H9 (cell line): ENCODE results near the gene ATP8A2. TPM values are rescaled to one million over a fixed set of nuclear protein-coding genes. Genes with fewer than 3 reads are reported as not detected.

Experiments
- DNase-seq: peaks from one replicate; pipeline ENCODE4 v3.0.0-alpha.2; 2017
- H2AFZ ChIP-seq: one replicate; pipeline ENCODE4 v1.6.1; 2013; ENCODE audit warnings: mild to moderate bottlenecking, low read length, control low read depth, moderate library complexity
- H2AK5ac ChIP-seq: 2 replicates; pipeline ENCODE4 v1.6.1; 2013; ENCODE audit warnings: low read length, control low read depth, mixed read lengths; ENCODE audit not compliant: insufficient read length
- H2BK120ac ChIP-seq: one replicate; pipeline ENCODE4 v1.6.1; 2013; ENCODE audit warnings: low read depth, mild to moderate bottlenecking, low read length, control low read depth, inconsistent platforms; ENCODE audit not compliant: poor library complexity, severe bottlenecking
- H2BK12ac ChIP-seq: 2 replicates; pipeline ENCODE4 v1.6.1; 2013; ENCODE audit warnings: low read length, control low read depth, mixed read lengths, low read depth; ENCODE audit not compliant: insufficient read length
- H2BK15ac ChIP-seq: 2 replicates; pipeline ENCODE4 v1.6.1; 2013; ENCODE audit warnings: low read depth, low read length, control low read depth
- H2BK20ac ChIP-seq: one replicate; pipeline ENCODE4 v1.6.1; 2013; ENCODE audit warnings: low read depth, mild to moderate bottlenecking, low read length, control low read depth, inconsistent platforms; ENCODE audit not compliant: poor library complexity, severe bottlenecking
- H2BK5ac ChIP-seq: 2 replicates; pipeline ENCODE4 v1.6.1; 2013; ENCODE audit warnings: low read length, control low read depth, mixed read lengths; ENCODE audit not compliant: insufficient read length
- H3K14ac ChIP-seq: 2 replicates; pipeline ENCODE4 v1.6.1; 2013; ENCODE audit warnings: low read length, control low read depth; ENCODE audit not compliant: insufficient read depth
- H3K18ac ChIP-seq: 2 replicates; pipeline ENCODE4 v1.6.1; 2013; ENCODE audit warnings: low read depth, mild to moderate bottlenecking, mixed read lengths, low read length, control low read depth; ENCODE audit not compliant: insufficient read length
- H3K23ac ChIP-seq: 2 replicates; pipeline ENCODE4 v1.6.1; 2013; ENCODE audit warnings: low read length, control low read depth, mixed read lengths, low read depth; ENCODE audit not compliant: insufficient read length
- H3K23me2 ChIP-seq: 2 replicates; pipeline ENCODE4 v1.6.1; 2013; ENCODE audit warnings: low read depth, mild to moderate bottlenecking, mixed read lengths, low read length, control low read depth; ENCODE audit not compliant: insufficient read length, poor library complexity, severe bottlenecking
- H3K27ac ChIP-seq: 2 replicates; pipeline ENCODE4 v1.5.1; 2013; ENCODE audit warnings: low read length, control low read depth, mixed read lengths, low read depth; ENCODE audit not compliant: insufficient read length
- H3K27me3 ChIP-seq: 2 replicates; pipeline ENCODE4 v1.6.1; 2013; ENCODE audit warnings: low read length, control low read depth, inconsistent platforms; ENCODE audit not compliant: insufficient read depth
- H3K4ac ChIP-seq: 2 replicates; pipeline ENCODE4 v1.6.1; 2013; ENCODE audit warnings: low read depth, mild to moderate bottlenecking, control low read depth, inconsistent platforms, low read length, moderate library complexity
- H3K4me1 ChIP-seq: 2 replicates; pipeline ENCODE4 v1.6.1; 2013; ENCODE audit warnings: low read length, control low read depth, inconsistent platforms; ENCODE audit not compliant: insufficient read depth
- H3K4me2 ChIP-seq: 2 replicates; pipeline ENCODE4 v1.6.1; 2013; ENCODE audit warnings: low read length, control low read depth, mixed read lengths; ENCODE audit not compliant: insufficient read length, insufficient read depth
- H3K56ac ChIP-seq: 2 replicates; pipeline ENCODE4 v1.6.1; 2013; ENCODE audit warnings: low read depth, mild to moderate bottlenecking, mixed read lengths, low read length, control low read depth; ENCODE audit not compliant: insufficient read length
- H3K79me1 ChIP-seq: 2 replicates; pipeline ENCODE4 v1.6.1; 2013; ENCODE audit warnings: low read depth, mild to moderate bottlenecking, moderate library complexity, low read length, control low read depth, inconsistent platforms; ENCODE audit not compliant: insufficient read depth, poor library complexity, severe bottlenecking
- H3K79me2 ChIP-seq: 2 replicates; pipeline ENCODE4 v1.6.1; 2013; ENCODE audit warnings: low read length, control low read depth, inconsistent platforms; ENCODE audit not compliant: insufficient read depth
- H3K9ac ChIP-seq: 2 replicates; pipeline ENCODE4 v1.6.1; 2013; ENCODE audit warnings: low read length, control low read depth, mixed read lengths; ENCODE audit not compliant: insufficient read length; ENCODE audit errors: extremely low read depth
- H3K9me3 ChIP-seq: one replicate; pipeline ENCODE4 v1.6.1; 2013; ENCODE audit warnings: low read depth, low read length, inconsistent platforms; ENCODE audit not compliant: control insufficient read depth
- H3T11ph ChIP-seq: one replicate; pipeline ENCODE4 v1.6.1; 2013; ENCODE audit warnings: mild to moderate bottlenecking, low read length, control low read depth, inconsistent platforms
- H4K20me1 ChIP-seq: one replicate; pipeline ENCODE4 v1.6.1; 2013; ENCODE audit not compliant: control insufficient read depth, insufficient read length, insufficient read depth
- H4K5ac ChIP-seq: 2 replicates; pipeline ENCODE4 v1.6.1; 2013; ENCODE audit warnings: low read depth, mild to moderate bottlenecking, mixed read lengths, low read length, control low read depth; ENCODE audit not compliant: insufficient read length
- H4K8ac ChIP-seq: replicated peaks from 2 replicates; pipeline ENCODE4 v1.6.1; 2013; ENCODE audit warnings: low read length, control low read depth, mixed read lengths, low read depth; ENCODE audit not compliant: insufficient read length
- H4K91ac ChIP-seq: 2 replicates; pipeline ENCODE4 v1.6.1; 2013; ENCODE audit warnings: low read depth, mild to moderate bottlenecking, moderate library complexity, mixed read lengths, low read length, control low read depth; ENCODE audit not compliant: insufficient read length
- H3K27ac Mint-ChIP-seq, 3 experiments: 2 replicates in 2 of 3; 3 replicates in 1 of 3; pipeline ENCODE4 v1.8.0; 2020 to 2021; ENCODE audit warnings: mixed read lengths in 3 of 3, mild to moderate bottlenecking in 1 of 3, moderate library complexity in 1 of 3
- H3K27me3 Mint-ChIP-seq: 2 replicates; pipeline ENCODE4 v1.8.0; 2021; ENCODE audit warnings: low read depth, mild to moderate bottlenecking, moderate library complexity, mixed read lengths
- H3K36me3 Mint-ChIP-seq, 3 experiments: 2 replicates in 2 of 3; 3 replicates in 1 of 3; pipeline ENCODE4 v1.8.0; 2020 to 2021; ENCODE audit warnings: low read depth in 3 of 3, mixed read lengths in 3 of 3; ENCODE audit not compliant: insufficient read depth in 1 of 3
- H3K4me1 Mint-ChIP-seq, 2 experiments: 2 replicates each; pipeline ENCODE4 v1.8.0; 2020; ENCODE audit warnings: mixed read lengths in 2 of 2
- H3K4me3 Mint-ChIP-seq, 2 experiments: 2 replicates in 1 of 2; 3 replicates in 1 of 2; pipeline ENCODE4 v1.8.0; 2020 to 2021; ENCODE audit warnings: mild to moderate bottlenecking in 2 of 2, mixed read lengths in 2 of 2, moderate library complexity in 1 of 2
- H3K9me3 Mint-ChIP-seq, 2 experiments: 2 replicates in 1 of 2; 3 replicates in 1 of 2; pipeline ENCODE4 v1.8.0; 2020; ENCODE audit warnings: mild to moderate bottlenecking in 2 of 2, mixed read lengths in 2 of 2, moderate library complexity in 1 of 2
- WGBS: extraction: QIAGEN DNeasy Blood & Tissue Kit; methylation state at CpG from one replicate; pipeline ENCODE4 v1.1.7; 2013; ENCODE audit warnings: missing lambda C conversion rate, low lambda C conversion rate, mixed read lengths; ENCODE audit not compliant: insufficient read length; ENCODE audit errors: extremely low coverage; 5-methylcytosine and 5-hydroxymethylcytosine counted together
- total RNA-seq: library from RNA; stranded (reverse); gene quantifications from 2 replicates; pipeline ENCODE4 v1.2.1, GENCODE V29; 2021
- TF ChIP-seq, protein P1 (sequence below): fragments of 200-600 bp; sonication (generic); conservative IDR thresholded peaks from 3 replicates; pipeline ENCODE4 v1.8.0; 2021; ENCODE audit warnings: antibody characterized with exemption, mild to moderate bottlenecking

ATP8A2 gene
- total RNA-seq, 1 experiment from 2014 or later = 18.2 TPM

DNA sequence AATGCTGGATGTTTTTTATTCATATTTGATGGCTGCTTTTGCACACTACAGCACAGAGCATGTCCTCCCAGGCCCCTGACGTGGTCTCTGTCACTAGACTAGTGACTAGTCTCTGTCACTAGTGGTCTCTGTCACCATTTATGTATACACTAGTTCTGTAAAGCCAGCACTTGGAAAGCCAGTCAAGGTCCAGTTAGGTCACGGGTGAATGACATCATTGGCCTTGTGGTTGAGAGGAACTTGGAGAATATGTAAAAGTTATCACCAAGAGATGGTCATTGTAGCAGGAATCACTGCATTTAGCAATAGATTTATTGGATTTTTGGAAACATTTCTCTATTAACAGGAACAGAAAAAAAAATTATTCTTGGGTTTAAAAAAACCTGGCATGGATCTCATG lies 607.2 kb downstream of the ATP8A2 start:
- no peak overlapping the region for H3K23ac ChIP-seq
- peaks cover 7% of the 10 kb centered on the region; the same call in 1 of the 2 replicates for H3K4me1 ChIP-seq
- no peak overlapping the region for H2BK20ac ChIP-seq
- no peak overlapping the region for H3K27ac ChIP-seq
- H3K4ac ChIP-seq = no peak overlapping the region
- TF ChIP-seq, protein P1, sequence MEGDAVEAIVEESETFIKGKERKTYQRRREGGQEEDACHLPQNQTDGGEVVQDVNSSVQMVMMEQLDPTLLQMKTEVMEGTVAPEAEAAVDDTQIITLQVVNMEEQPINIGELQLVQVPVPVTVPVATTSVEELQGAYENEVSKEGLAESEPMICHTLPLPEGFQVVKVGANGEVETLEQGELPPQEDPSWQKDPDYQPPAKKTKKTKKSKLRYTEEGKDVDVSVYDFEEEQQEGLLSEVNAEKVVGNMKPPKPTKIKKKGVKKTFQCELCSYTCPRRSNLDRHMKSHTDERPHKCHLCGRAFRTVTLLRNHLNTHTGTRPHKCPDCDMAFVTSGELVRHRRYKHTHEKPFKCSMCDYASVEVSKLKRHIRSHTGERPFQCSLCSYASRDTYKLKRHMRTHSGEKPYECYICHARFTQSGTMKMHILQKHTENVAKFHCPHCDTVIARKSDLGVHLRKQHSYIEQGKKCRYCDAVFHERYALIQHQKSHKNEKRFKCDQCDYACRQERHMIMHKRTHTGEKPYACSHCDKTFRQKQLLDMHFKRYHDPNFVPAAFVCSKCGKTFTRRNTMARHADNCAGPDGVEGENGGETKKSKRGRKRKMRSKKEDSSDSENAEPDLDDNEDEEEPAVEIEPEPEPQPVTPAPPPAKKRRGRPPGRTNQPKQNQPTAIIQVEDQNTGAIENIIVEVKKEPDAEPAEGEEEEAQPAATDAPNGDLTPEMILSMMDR = no peak
- H3K9ac ChIP-seq = no peak overlapping the region
- H2BK120ac ChIP-seq = no peak overlapping the region
- H4K8ac ChIP-seq = no peak overlapping the region
- H3K9me3 Mint-ChIP-seq = peaks cover 0 to under 1% of the 10 kb centered on the region in 2 experiments; a peak in 1 of 5 replicates
- H3K4me1 Mint-ChIP-seq = peaks cover 49 to 55% of the 10 kb centered on the region in 2 experiments
- H4K5ac ChIP-seq = no peak overlapping the region
- H3K23me2 ChIP-seq = no peaks in the 10 kb centered on the region
- WGBS = no CpG with 5 or more reads among the region's 2 CpGs
- H2BK5ac ChIP-seq = no peak overlapping the region
- H3K56ac ChIP-seq = no peak overlapping the region
- no peaks in the 10 kb centered on the region for H3K9me3 ChIP-seq
- H4K91ac ChIP-seq = no peak overlapping the region
- H3K4me3 Mint-ChIP-seq = no peak overlapping the region
- peak overlapping the region; percentile 66 for H2BK12ac ChIP-seq
- no peak overlapping the region for H2AK5ac ChIP-seq
- H2BK15ac ChIP-seq = no peak overlapping the region
- H3K36me3 Mint-ChIP-seq = peaks cover 2 to 5% (median 5%) of the 10 kb centered on the region in 3 experiments; a peak in 5 of 7 replicates
- no peaks in the 10 kb centered on the region for H3K27me3 Mint-ChIP-seq
- no peak overlapping the region for H2AFZ ChIP-seq
- H3K79me2 ChIP-seq = no peaks in the 10 kb centered on the region
- H3K18ac ChIP-seq = no peak overlapping the region
- H3K79me1 ChIP-seq = no peaks in the 10 kb centered on the region
- H3T11ph ChIP-seq = no peak overlapping the region
- H3K27ac Mint-ChIP-seq = peak overlapping the region in 1 of 3 experiments; percentile 77; a peak in 1 of 7 replicates
- no peaks in the 10 kb centered on the region for H4K20me1 ChIP-seq
- DNase-seq = no peak
- no peak overlapping the region for H3K14ac ChIP-seq
- H3K4me2 ChIP-seq = no peak overlapping the region
- no peaks in the 10 kb centered on the region for H3K27me3 ChIP-seq
